K562 (cell line): Measurements from ENCODE around the gene EML6. TPM values are rescaled to one million over a fixed set of nuclear protein-coding genes. Genes with fewer than 3 reads are reported as not detected.

Source experiments
- ATAC-seq: fragments of 200-7000 bp; cut with Tn5 transposase; 3 replicates; pipeline ENCODE4 v1.9.1; 2020; ENCODE audit warnings: moderate library complexity
- BruUV-seq: library from RNA; stranded (reverse); fragments of 400-500 nt; replicated peaks from 2 replicates; lab custom pipeline; 2021; lab: Mats Ljungman, UMichigan
- CTCF ChIA-PET: fragments of 300-600 bp; formaldehyde crosslinking; extraction: SDS; loops from one replicate; lab custom pipeline; 2021; ENCODE audit warnings: low intra/inter-chr PET ratio; lab: Yijun Ruan, JAX
- POLR2A ChIA-PET: fragments of 300-600, 350-650 bp; sonication (Branson Sonifier 250); formaldehyde crosslinking; extraction: SDS; loops from one replicate; lab custom pipeline; 2021; ENCODE audit warnings: antibody characterized with exemption, inconsistent platforms; lab: Yijun Ruan, JAX
- DNase-seq, 4 experiments: peaks; one replicate each; pipeline versions ENCODE4 v3.0.0 to v3.0.0-alpha.2; 2011 to 2018; ENCODE audit warnings: low spot score in 3 of 4, mixed read lengths in 3 of 4; ENCODE audit errors: extremely low read depth in 1 of 4
- FAIRE-seq: peaks from 2 replicates; lab custom pipeline; 2011; peaks lifted over from hg19 to GRCh38; lab: Jason Lieb, UNC
- H2AFZ ChIP-seq: 2 replicates; pipeline ENCODE4 v1.6.0; 2011; ENCODE audit warnings: low read depth, low read length, control low read depth, inconsistent platforms
- H3K27ac ChIP-seq: fragments of 200-600 bp; 3 replicates; pipeline ENCODE4 v1.8.0; 2011; ENCODE audit warnings: low read depth, mild to moderate bottlenecking, control low read depth, inconsistent platforms, low read length, moderate library complexity, mixed read lengths; ENCODE audit errors: extremely low read depth
- H3K27me3 ChIP-seq, 2 experiments: fragments of 300-600 bp in 1 of 2; 2 replicates in 1 of 2; 3 replicates in 1 of 2; pipeline versions ENCODE4 v1.6.0 to v1.8.0; 2011; ENCODE audit warnings: inconsistent platforms in 2 of 2, low read length in 2 of 2, mild to moderate bottlenecking in 1 of 2, mixed read lengths in 1 of 2, moderate library complexity in 1 of 2; ENCODE audit not compliant: control insufficient read depth in 2 of 2, insufficient read depth in 2 of 2
- H3K36me3 ChIP-seq: fragments of 300-600 bp; 3 replicates; pipeline ENCODE4 v1.8.0; 2011; ENCODE audit warnings: mild to moderate bottlenecking, low read length, inconsistent platforms; ENCODE audit not compliant: control insufficient read depth, insufficient read depth
- H3K4me1 ChIP-seq, 2 experiments: fragments of 200-600 bp in 1 of 2; replicated peaks in 1 of 2; 2 replicates in 1 of 2; 3 replicates in 1 of 2; pipeline versions ENCODE4 v1.5.1 to v1.8.0; 2011; ENCODE audit warnings: inconsistent platforms in 2 of 2, low read length in 2 of 2, mild to moderate bottlenecking in 1 of 2, mixed read lengths in 1 of 2, moderate library complexity in 1 of 2; ENCODE audit not compliant: control insufficient read depth in 2 of 2, insufficient read depth in 2 of 2
- H3K4me2 ChIP-seq: 2 replicates; pipeline ENCODE4 v1.6.1; 2011; ENCODE audit warnings: low read length, control low read depth, inconsistent platforms, mixed read lengths; ENCODE audit not compliant: insufficient read depth
- H3K4me3 ChIP-seq: fragments of 200-600 bp; sonication (generic), shearing (Covaris generic); 2 replicates; pipeline ENCODE4 v1.5.1; 2016; ENCODE audit warnings: control low read depth, inconsistent platforms
- H3K79me2 ChIP-seq: fragments of 200-600 bp; 3 replicates; pipeline ENCODE4 v1.8.0; 2011; ENCODE audit warnings: low read length, inconsistent platforms; ENCODE audit not compliant: control insufficient read depth, insufficient read depth
- H3K9ac ChIP-seq, 2 experiments: 2 replicates each; pipeline versions ENCODE4 v1.6.0 to v1.6.1; 2011; ENCODE audit warnings: low read depth in 2 of 2, low read length in 2 of 2, control low read depth in 1 of 2, inconsistent platforms in 1 of 2, mild to moderate bottlenecking in 1 of 2, mixed read lengths in 1 of 2; ENCODE audit not compliant: insufficient read depth in 1 of 2
- H3K9me1 ChIP-seq: one replicate; pipeline ENCODE4 v1.6.0; 2011; ENCODE audit warnings: inconsistent platforms, mild to moderate bottlenecking, low read length, moderate library complexity; ENCODE audit not compliant: control insufficient read depth, insufficient read depth
- H3K9me3 ChIP-seq: replicated peaks from 2 replicates; pipeline ENCODE4 v1.5.1; 2011; ENCODE audit warnings: low read depth, low read length, inconsistent platforms; ENCODE audit not compliant: control insufficient read depth, insufficient read depth
- H4K20me1 ChIP-seq: replicated peaks from 2 replicates; pipeline ENCODE4 v1.6.1; 2011; ENCODE audit warnings: low read length, inconsistent platforms, mixed read lengths; ENCODE audit not compliant: control insufficient read depth, insufficient read depth
- BHLHE40 ChIP-seq: IDR thresholded peaks from 2 replicates; pipeline ENCODE4 v1.6.1; 2011; ENCODE audit warnings: low read length, improper control_type of control experiment
- ETV5 ChIP-seq: sonication (generic); formaldehyde crosslinking; IDR thresholded peaks from 2 replicates; pipeline ENCODE4 v1.4.0; 2020; ENCODE audit warnings: low read depth, mild to moderate bottlenecking, missing genetic modification reagents
- POLR2G ChIP-seq: fragments of 200-400 bp; formaldehyde crosslinking; IDR thresholded peaks from 2 replicates; pipeline ENCODE4 v1.6.1; 2017; ENCODE audit warnings: low read depth, mild to moderate bottlenecking, antibody characterized with exemption, low read length, moderate library complexity
- RBM22 ChIP-seq: fragments of 200-400 bp; formaldehyde crosslinking; IDR thresholded peaks from 2 replicates; pipeline ENCODE4 v1.6.1; 2018; ENCODE audit warnings: low read length, low read depth; ENCODE audit not compliant: poor library complexity, severe bottlenecking
- SNRNP70 ChIP-seq: fragments of 200-400 bp; formaldehyde crosslinking; optimal IDR thresholded peaks from 2 replicates; pipeline ENCODE3; 2017; ENCODE audit warnings: low read depth, low read length
- ZNF143 ChIP-seq: sonication (generic); formaldehyde crosslinking; IDR thresholded peaks from 2 replicates; pipeline ENCODE4 v1.9.0; 2022; ENCODE audit warnings: mild to moderate bottlenecking, missing genetic modification reagents
- ZNF586 ChIP-seq: fragments of 450-650 bp; formaldehyde crosslinking; conservative IDR thresholded peaks from 2 replicates; pipeline ENCODE4 v1.4.0; 2020; ENCODE audit warnings: mild to moderate bottlenecking, moderate library complexity
- WGBS: fragments of 100-300 bp; shearing (Covaris generic); methylation state at CpG from one replicate; pipeline ENCODE4 v1.1.6; 2016; ENCODE audit warnings: low coverage, mixed read lengths; ENCODE audit not compliant: insufficient coverage; ENCODE audit errors: missing lambda C conversion rate; 5-methylcytosine and 5-hydroxymethylcytosine counted together
- in situ Hi-C: fragments of 300-500 bp; cut with MboI; formaldehyde crosslinking; loops from 4 replicates; pipeline ENCODE4 v1.15.0; 2018; ENCODE audit warnings: inconsistent platforms, mixed read lengths
- intact Hi-C: fragments of 100-400 bp; cut with micrococcal nuclease; formaldehyde crosslinking; loops from 2 replicates; pipeline ENCODE4 v1.14.2; 2022
- polyA plus RNA-seq, 8 experiments: library from polyadenylated mRNA; depleted of rRNA in 4 of 8; stranded (reverse) in 5 of 8; unstranded in 3 of 8; fragments of >200 nt; fragmentation: Nextera tagmentation in 2 of 8; fragmentation: Illumina TruSeq in 1 of 8; extraction: Ambion mirVana in 2 of 8; extraction: Trizol in 1 of 8; gene quantifications; 2 replicates each; pipeline versions ENCODE4 v1.2.1 to v1.2.3, GENCODE V29; 2011 to 2014; ENCODE audit warnings: inconsistent platforms in 1 of 8, missing spikeins in 1 of 8
- total RNA-seq, 7 experiments: library from RNA; depleted of rRNA in 6 of 7; stranded (reverse); fragments of >200 nt in 6 of 7; fragmentation: Illumina TruSeq in 2 of 7; extraction: Trizol in 2 of 7; gene quantifications; 2 replicates each; pipeline versions ENCODE4 v1.2.1 to v1.2.3, GENCODE V29; 2011 to 2021; ENCODE audit warnings: low replicate concordance in 1 of 7
- TF ChIP-seq, protein P1 (sequence below): fragments of 250-450 bp; sonication (Bioruptor Pico); IDR thresholded peaks from 2 replicates; pipeline ENCODE4 v1.6.1; 2021; ENCODE audit warnings: mild to moderate bottlenecking

The EML6 gene
- total and polyA plus RNA-seq, 9 of the 15 experiments (the other 6 are each of a cell fraction or from before 2014, with no cell fraction given), result 0.07 to 0.56 (median 0.25) TPM

DNA sequence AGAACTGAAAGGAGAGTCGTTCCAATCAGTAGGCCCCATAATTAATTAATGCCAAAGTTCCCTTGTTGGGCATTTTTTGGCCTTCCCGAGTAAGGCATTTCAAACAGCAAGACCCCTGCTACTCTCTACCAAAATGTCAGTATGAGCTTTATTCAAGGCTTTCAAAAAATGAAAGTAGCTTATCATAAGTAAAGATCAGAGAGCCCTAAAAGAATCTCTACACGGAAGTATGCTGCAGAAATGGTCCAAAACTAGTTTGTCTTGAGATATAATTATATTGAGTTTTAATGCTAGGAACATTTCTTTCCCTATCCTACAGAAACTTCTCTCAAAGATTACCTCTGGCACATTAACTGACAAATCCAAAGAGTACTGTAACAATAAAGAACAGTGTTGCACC, 282.8 kb downstream of the EML6 start:
- ATAC-seq (no peak), FAIRE-seq (no peak), DNase-seq (no peak)
- intact Hi-C loops, result no loop called here
- Histone ChIP-seq H3K27me3 (no peaks in the 10 kb centered on the region), H3K9me3 (no peaks in the 10 kb centered on the region), H3K27ac (no peak overlapping the region), H2AFZ (no peak overlapping the region), H3K4me1 (peaks cover 0 to 48% of the 10 kb centered on the region in 2 experiments; a peak in 4 of 5 replicates), H3K9ac (no peak overlapping the region), H4K20me1 (peaks cover 43% of the 10 kb centered on the region), H3K9me1 (no peaks in the 10 kb centered on the region), H3K79me2 (peaks cover 100% of the 10 kb centered on the region), H3K36me3 (peaks cover 12% of the 10 kb centered on the region), H3K4me2 (no peak overlapping the region), H3K4me3 (no peak overlapping the region)
- ChIA-PET CTCF (no interaction called here), POLR2A (interaction anchor here (0.6 kb wide), 1 partner anchor 159 kb away, joined by 3 read pairs; no protein-coding TSS in a partner anchor)
- WGBS, result 39% methylated on average over 3 of the region's 3 CpGs
- TF ChIP-seq, protein P1, sequence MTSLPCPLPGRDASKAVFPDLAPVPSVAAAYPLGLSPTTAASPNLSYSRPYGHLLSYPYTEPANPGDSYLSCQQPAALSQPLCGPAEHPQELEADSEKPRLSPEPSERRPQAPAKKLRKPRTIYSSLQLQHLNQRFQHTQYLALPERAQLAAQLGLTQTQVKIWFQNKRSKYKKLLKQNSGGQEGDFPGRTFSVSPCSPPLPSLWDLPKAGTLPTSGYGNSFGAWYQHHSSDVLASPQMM (CRISPR knock-in tag), result no peak
- no peak for TF ChIP-seq BHLHE40
- no peak for TF ChIP-seq ZNF143
- TF ChIP-seq ETV5 (CRISPR knock-in tag), result no peak
- TF ChIP-seq RBM22, result peak; percentile 42
- TF ChIP-seq POLR2G, result peak; percentile 32; the same call in 1 of the 2 replicates
- TF ChIP-seq ZNF586 (CRISPR knock-in tag), result no peak
- no peak for TF ChIP-seq SNRNP70
- in situ Hi-C loops, result no loop called here
- BruUV-seq, result no TSS peak
